CD14-positive monocyte (primary cell): ENCODE results near the gene SPTB. TPM values are rescaled to one million over a fixed set of nuclear protein-coding genes. Genes with fewer than 3 reads are reported as not detected.
A peak's percentile ranks its signal among the peaks of the same experiment; 100 is the strongest.

ENCODE experiments used
- DNase-seq, 3 donors: peaks; one replicate each; pipeline ENCODE4 v3.0.0-alpha.2; 2011 to 2022
- H2AFZ ChIP-seq: 2 replicates; pipeline ENCODE4 v1.6.0; 2012; ENCODE audit warnings: mild to moderate bottlenecking, low read depth, low read length, inconsistent platforms; ENCODE audit not compliant: insufficient read depth, poor library complexity, severe bottlenecking
- H3K27ac ChIP-seq, 2 donors: 1 replicate in 1 of 2; 2 replicates in 1 of 2; pipeline ENCODE4 v1.5.1; 2012 to 2013; ENCODE audit warnings: low read length in 2 of 2, control low read depth in 1 of 2, inconsistent platforms in 1 of 2, low read depth in 1 of 2, mild to moderate bottlenecking in 1 of 2
- H3K27me3 ChIP-seq, 2 donors: one replicate each; pipeline versions ENCODE4 v1.6.0 to v1.6.1; 2011 to 2013; ENCODE audit warnings: low read length in 2 of 2; ENCODE audit not compliant: control insufficient read depth in 2 of 2, insufficient read depth in 2 of 2
- H3K36me3 ChIP-seq, 2 donors: replicated peaks in 1 of 2; 1 replicate in 1 of 2; 2 replicates in 1 of 2; pipeline versions ENCODE4 v1.5.1 to v1.6.1; 2012 to 2013; ENCODE audit warnings: low read length in 2 of 2, control low read depth in 1 of 2, inconsistent platforms in 1 of 2, mild to moderate bottlenecking in 1 of 2; ENCODE audit not compliant: insufficient read depth in 2 of 2, control insufficient read depth in 1 of 2
- H3K4me1 ChIP-seq, 2 donors: 1 replicate in 1 of 2; 2 replicates in 1 of 2; pipeline versions ENCODE4 v1.5.1 to v1.6.1; 2012 to 2013; ENCODE audit warnings: low read length in 2 of 2, control low read depth in 1 of 2, inconsistent platforms in 1 of 2, mild to moderate bottlenecking in 1 of 2, moderate library complexity in 1 of 2; ENCODE audit not compliant: insufficient read depth in 2 of 2, control insufficient read depth in 1 of 2
- H3K4me2 ChIP-seq: replicated peaks from 2 replicates; pipeline ENCODE3; 2012; ENCODE audit warnings: low read length, moderate library complexity, mild to moderate bottlenecking; ENCODE audit not compliant: poor library complexity, severe bottlenecking; ENCODE audit errors: extremely low read depth
- H3K4me3 ChIP-seq, 3 experiments: fragments of 200-600 bp in 1 of 3; sonication (generic) in 1 of 3; replicated peaks in 1 of 3; 1 replicate in 2 of 3; 2 replicates in 1 of 3; pipeline ENCODE4 v1.5.1; 2011 to 2013; ENCODE audit warnings: low read length in 3 of 3, mild to moderate bottlenecking in 3 of 3, control low read depth in 2 of 3, low read depth in 2 of 3, inconsistent platforms in 1 of 3, moderate library complexity in 1 of 3
- H3K79me2 ChIP-seq: 2 replicates; pipeline ENCODE4 v1.6.0; 2012; ENCODE audit warnings: mild to moderate bottlenecking, control low read depth, inconsistent platforms, low read length, moderate library complexity; ENCODE audit not compliant: insufficient read depth
- H3K9ac ChIP-seq: 2 replicates; pipeline ENCODE4 v1.6.0; 2017; ENCODE audit warnings: low read length, mild to moderate bottlenecking; ENCODE audit not compliant: insufficient read depth, poor library complexity, severe bottlenecking
- H3K9me3 ChIP-seq, 2 donors: replicated peaks in 1 of 2; 1 replicate in 1 of 2; 2 replicates in 1 of 2; pipeline versions ENCODE4 v1.5.1 to v1.6.1; 2012 to 2013; ENCODE audit warnings: low read length in 2 of 2, control low read depth in 1 of 2; ENCODE audit not compliant: control insufficient read depth in 1 of 2, insufficient read depth in 1 of 2
- H4K20me1 ChIP-seq: 2 replicates; pipeline ENCODE4 v1.6.0; 2012; ENCODE audit warnings: mild to moderate bottlenecking, low read length, control low read depth, moderate library complexity; ENCODE audit not compliant: insufficient read depth
- H3K27ac Mint-ChIP-seq, 7 donors: one replicate each; pipeline ENCODE4 v1.8.0; 2020; ENCODE audit warnings: mild to moderate bottlenecking in 7 of 7, mixed read lengths in 7 of 7, moderate library complexity in 6 of 7, inconsistent platforms in 2 of 7
- H3K27me3 Mint-ChIP-seq, 3 donors: one replicate each; pipeline ENCODE4 v1.8.0; 2021 to 2022; ENCODE audit warnings: low read depth in 3 of 3, mild to moderate bottlenecking in 3 of 3, mixed read lengths in 3 of 3, moderate library complexity in 3 of 3, inconsistent platforms in 1 of 3
- H3K36me3 Mint-ChIP-seq, 2 donors: one replicate each; pipeline ENCODE4 v1.8.0; 2020; ENCODE audit warnings: mixed read lengths in 2 of 2, inconsistent platforms in 1 of 2, mild to moderate bottlenecking in 1 of 2
- H3K4me1 Mint-ChIP-seq: one replicate; pipeline ENCODE4 v1.8.0; 2020; ENCODE audit warnings: mild to moderate bottlenecking, mixed read lengths
- H3K4me3 Mint-ChIP-seq, 2 donors: one replicate each; pipeline ENCODE4 v1.8.0; 2020; ENCODE audit warnings: mild to moderate bottlenecking in 2 of 2, mixed read lengths in 2 of 2, moderate library complexity in 1 of 2
- H3K9me3 Mint-ChIP-seq, 7 donors: one replicate each; pipeline ENCODE4 v1.8.0; 2020 to 2022; ENCODE audit warnings: mixed read lengths in 7 of 7, mild to moderate bottlenecking in 6 of 7, moderate library complexity in 6 of 7, inconsistent platforms in 2 of 7
- CTCF ChIP-seq: fragments of 200-600 bp; IDR thresholded peaks from one replicate; pipeline ENCODE4 v1.8.0; 2022; ENCODE audit warnings: antibody characterized with exemption, mild to moderate bottlenecking
- WGBS: methylation state at CpG from one replicate; pipeline ENCODE4 v1.1.5; 2013; ENCODE audit warnings: missing lambda C conversion rate; ENCODE audit not compliant: insufficient coverage; 5-methylcytosine and 5-hydroxymethylcytosine counted together
- intact Hi-C, 2 donors: fragments of 100-400 bp; cut with micrococcal nuclease; formaldehyde crosslinking; loops; one replicate each; pipeline versions ENCODE4 v1.15.0 to v1.15.1; 2023
- polyA plus RNA-seq, 3 donors: library from polyadenylated mRNA; depleted of rRNA in 1 of 3; unstranded in 2 of 3; stranded (reverse) in 1 of 3; fragments of 300-500 nt in 2 of 3; fragments of >200 nt in 1 of 3; fragmentation: Illumina TruSeq in 2 of 3; gene quantifications; 1 replicate in 2 of 3; 2 replicates in 1 of 3; pipeline ENCODE4 v1.2.3, GENCODE V29; 2012 to 2021

SPTB gene
- polyA plus RNA-seq, 3 donors, result not detected

GRCh38 chr14:64815257-64815656 lies 64.5 kb downstream of the SPTB start:
- WGBS, result 100% methylated on average over 2 of the region's 7 CpGs
- Histone ChIP-seq H2AFZ (no peak overlapping the region), H3K79me2 (no peaks in the 10 kb centered on the region), H3K4me3 (no peak overlapping the region), H4K20me1 (no peaks in the 10 kb centered on the region), H3K4me2 (no peak overlapping the region), H3K36me3 (no peaks in the 10 kb centered on the region), H3K4me1 (no peaks in the 10 kb centered on the region), H3K27me3 (peaks cover 0 to 3% of the 10 kb centered on the region in 2 donors), H3K27ac (no peak overlapping the region), H3K9me3 (no peaks in the 10 kb centered on the region), H3K9ac (no peak overlapping the region)
- H3K9me3 Mint-ChIP-seq, result no peaks in the 10 kb centered on the region
- no peaks in the 10 kb centered on the region for H3K36me3 Mint-ChIP-seq
- peaks cover 6 to 19% (median 14%) of the 10 kb centered on the region in 3 donors for H3K27me3 Mint-ChIP-seq
- H3K27ac Mint-ChIP-seq, result no peak overlapping the region
- no peak for DNase-seq
- no peaks in the 10 kb centered on the region for H3K4me1 Mint-ChIP-seq
- intact Hi-C loops, result no loop called here
- no peak overlapping the region for H3K4me3 Mint-ChIP-seq
- no peak for TF ChIP-seq CTCF

DNA sequence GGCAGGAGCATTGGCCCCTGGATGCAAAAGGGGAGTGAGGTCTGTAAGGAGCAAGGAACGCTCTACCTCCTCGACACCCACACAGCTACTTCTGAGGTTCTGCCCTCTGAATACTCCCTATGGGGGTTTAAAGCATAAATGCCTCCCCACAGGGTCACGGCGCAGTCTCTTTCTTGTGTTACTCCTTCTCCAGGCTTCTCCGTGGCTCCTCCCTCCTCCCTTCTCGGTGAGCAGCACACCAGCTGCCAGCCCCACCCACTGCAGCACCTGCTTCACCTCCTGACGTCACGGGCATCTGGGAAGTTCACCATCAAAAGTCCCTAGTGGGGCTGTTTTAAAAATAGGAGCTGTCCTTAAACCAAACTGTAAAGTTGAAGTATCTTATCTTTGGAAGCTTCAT lies 67.3 kb downstream of the SPTB start:
- Mint-ChIP-seq H3K4me3 (no peak overlapping the region), H3K9me3 (peaks cover 0 to 4% (median 0%) of the 10 kb centered on the region in 7 donors), H3K4me1 (no peaks in the 10 kb centered on the region), H3K27ac (peak overlapping the region in 1 of 7 donors; percentile 61), H3K27me3 (peaks cover 5 to 16% (median 6%) of the 10 kb centered on the region in 3 donors), H3K36me3 (no peaks in the 10 kb centered on the region)
- Histone ChIP-seq H3K9ac (no peak overlapping the region), H3K27ac (no peak overlapping the region), H3K36me3 (no peaks in the 10 kb centered on the region), H3K79me2 (no peaks in the 10 kb centered on the region), H3K4me2 (no peak overlapping the region), H4K20me1 (no peaks in the 10 kb centered on the region), H3K27me3 (peaks cover 0 to 3% of the 10 kb centered on the region in 2 donors), H3K9me3 (no peaks in the 10 kb centered on the region), H3K4me3 (no peak overlapping the region), H2AFZ (no peak overlapping the region), H3K4me1 (no peaks in the 10 kb centered on the region)
- no peak for DNase-seq
- no peak for TF ChIP-seq CTCF
- WGBS, result 100% methylated on average over 2 of the region's 8 CpGs
- intact Hi-C loops, result no loop called here
